Upper lobe of left lung (tissue), 6 donors: ENCODE results near the gene MARK4. TPM values are rescaled to one million over a fixed set of nuclear protein-coding genes. Genes with fewer than 3 reads are reported as not detected.
"Not testable (repeated sequence)": the region's sequence is repeated elsewhere in the genome, so short reads cannot be mapped to it uniquely, and the experiment has no call there.

Experiments
- ATAC-seq, 2 donors: fragments of 200-7000 bp; cut with Tn5 transposase; one replicate each; pipeline ENCODE4 v1.9.1; 2022; ENCODE audit warnings: mild to moderate bottlenecking in 2 of 2, moderate library complexity in 2 of 2; ENCODE audit not compliant: low FRiP score in 2 of 2
- DNase-seq, 2 donors: peaks; one replicate each; pipeline ENCODE4 v3.0.0-alpha.2; 2019 to 2020
- H3K27ac ChIP-seq, 4 donors: fragments of 200-600 bp; sonication (generic); one replicate each; pipeline ENCODE4 v1.5.1; 2016 to 2019
- H3K27me3 ChIP-seq, 4 donors: fragments of 200-600 bp; sonication (generic); one replicate each; pipeline ENCODE4 v1.5.1; 2017 to 2019
- H3K36me3 ChIP-seq, 4 donors: fragments of 200-600 bp; sonication (generic); one replicate each; pipeline ENCODE4 v1.5.1; 2016 to 2019
- H3K4me1 ChIP-seq, 4 donors: fragments of 200-600 bp; sonication (generic); one replicate each; pipeline ENCODE4 v1.5.1; 2018 to 2019
- H3K4me3 ChIP-seq, 4 donors: fragments of 200-600 bp; sonication (generic); one replicate each; pipeline ENCODE4 v1.5.1; 2017 to 2019; ENCODE audit warnings: mild to moderate bottlenecking in 2 of 4, moderate library complexity in 1 of 4
- H3K9me3 ChIP-seq, 4 donors: fragments of 200-600 bp; sonication (generic); one replicate each; pipeline ENCODE4 v1.5.1; 2018 to 2019
- EP300 ChIP-seq, 4 donors: sonication (generic); formaldehyde crosslinking; IDR thresholded peaks; one replicate each; pipeline ENCODE4 v1.5.1; 2017; ENCODE audit warnings: antibody characterized with exemption in 4 of 4, control low read depth in 2 of 4
- POLR2A ChIP-seq, 4 donors: fragments of 450-650 bp; IDR thresholded peaks; one replicate each; pipeline ENCODE4 v1.5.1; 2016 to 2017; ENCODE audit warnings: antibody characterized with exemption in 4 of 4, mild to moderate bottlenecking in 2 of 4
- POLR2AphosphoS5 ChIP-seq, 2 donors: sonication (generic); formaldehyde crosslinking; IDR thresholded peaks; one replicate each; pipeline ENCODE4 v1.5.1; 2017; ENCODE audit warnings: antibody characterized with exemption in 2 of 2
- WGBS, 2 donors: methylation state at CpG; one replicate each; pipeline ENCODE4 v1.1.5; 2017 to 2018; 5-methylcytosine and 5-hydroxymethylcytosine counted together
- total RNA-seq, 6 donors: library from RNA; depleted of rRNA in 4 of 6; stranded (reverse); fragments of >200 nt in 4 of 6; gene quantifications; one replicate each; pipeline versions ENCODE4 v1.1.0 to v1.2.1, GENCODE V29; 2016 to 2021
- TF ChIP-seq, protein P1 (sequence below), 6 experiments: fragments of 450-650 bp in 4 of 6; fragments of 200-600 bp in 2 of 6; sonication (generic) in 2 of 6; IDR thresholded peaks; one replicate each; pipeline ENCODE4 v1.5.1; 2016 to 2019; ENCODE audit warnings: antibody characterized with exemption in 6 of 6
- donor health status: DM: no; HTN: no; CAD: no; lungs with moderate emphysema.
- donor health status: DM: no; HTN: yes; CAD: no; lungs with severe emphysema.

Gene MARK4
- total RNA-seq, 6 donors from 2014 or later: 14.6 to 59.3 (median 35.6) TPM

DNA sequence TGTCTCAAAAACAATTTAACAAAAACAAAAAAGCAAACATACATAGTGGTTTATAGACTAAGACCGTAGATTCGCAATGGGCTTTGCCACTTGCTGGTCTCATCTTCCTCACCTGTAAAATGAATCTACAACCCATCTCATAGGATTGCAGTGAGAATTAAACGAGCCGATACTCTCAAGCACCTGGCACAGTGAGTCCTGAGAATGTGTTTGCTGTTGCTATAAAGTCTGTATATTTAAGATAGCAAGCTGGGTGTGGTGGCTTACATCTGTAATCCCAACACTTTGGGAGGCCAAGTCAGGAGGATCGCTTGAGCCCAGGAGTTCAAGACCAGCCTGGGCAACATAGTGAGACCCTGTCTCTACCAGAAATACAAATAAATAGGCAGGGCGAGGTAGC, 28.3 kb upstream of the MARK4 start:
- H3K27me3 ChIP-seq: peaks cover 0 to 5% (median 2%) of the 10 kb centered on the region in 4 donors
- no peaks in the 10 kb centered on the region for H3K9me3 ChIP-seq
- no peak for ATAC-seq
- TF ChIP-seq, protein P1, sequence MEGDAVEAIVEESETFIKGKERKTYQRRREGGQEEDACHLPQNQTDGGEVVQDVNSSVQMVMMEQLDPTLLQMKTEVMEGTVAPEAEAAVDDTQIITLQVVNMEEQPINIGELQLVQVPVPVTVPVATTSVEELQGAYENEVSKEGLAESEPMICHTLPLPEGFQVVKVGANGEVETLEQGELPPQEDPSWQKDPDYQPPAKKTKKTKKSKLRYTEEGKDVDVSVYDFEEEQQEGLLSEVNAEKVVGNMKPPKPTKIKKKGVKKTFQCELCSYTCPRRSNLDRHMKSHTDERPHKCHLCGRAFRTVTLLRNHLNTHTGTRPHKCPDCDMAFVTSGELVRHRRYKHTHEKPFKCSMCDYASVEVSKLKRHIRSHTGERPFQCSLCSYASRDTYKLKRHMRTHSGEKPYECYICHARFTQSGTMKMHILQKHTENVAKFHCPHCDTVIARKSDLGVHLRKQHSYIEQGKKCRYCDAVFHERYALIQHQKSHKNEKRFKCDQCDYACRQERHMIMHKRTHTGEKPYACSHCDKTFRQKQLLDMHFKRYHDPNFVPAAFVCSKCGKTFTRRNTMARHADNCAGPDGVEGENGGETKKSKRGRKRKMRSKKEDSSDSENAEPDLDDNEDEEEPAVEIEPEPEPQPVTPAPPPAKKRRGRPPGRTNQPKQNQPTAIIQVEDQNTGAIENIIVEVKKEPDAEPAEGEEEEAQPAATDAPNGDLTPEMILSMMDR (IDR thresholded peaks at IDR 0.05): no peak
- no peak for TF ChIP-seq POLR2A (IDR thresholded peaks at IDR 0.05)
- no peak for TF ChIP-seq POLR2AphosphoS5 (IDR thresholded peaks at IDR 0.05)
- no peak for TF ChIP-seq EP300 (IDR thresholded peaks at IDR 0.05)
- no peaks in the 10 kb centered on the region for H3K4me1 ChIP-seq
- DNase-seq: no peak
- H3K36me3 ChIP-seq: no peaks in the 10 kb centered on the region
- 89 to 93% methylated on average over 5 to 6 of the region's 6 CpGs for WGBS, 2 donors
- H3K4me3 ChIP-seq: no peak overlapping the region
- no peak overlapping the region for H3K27ac ChIP-seq

DNA sequence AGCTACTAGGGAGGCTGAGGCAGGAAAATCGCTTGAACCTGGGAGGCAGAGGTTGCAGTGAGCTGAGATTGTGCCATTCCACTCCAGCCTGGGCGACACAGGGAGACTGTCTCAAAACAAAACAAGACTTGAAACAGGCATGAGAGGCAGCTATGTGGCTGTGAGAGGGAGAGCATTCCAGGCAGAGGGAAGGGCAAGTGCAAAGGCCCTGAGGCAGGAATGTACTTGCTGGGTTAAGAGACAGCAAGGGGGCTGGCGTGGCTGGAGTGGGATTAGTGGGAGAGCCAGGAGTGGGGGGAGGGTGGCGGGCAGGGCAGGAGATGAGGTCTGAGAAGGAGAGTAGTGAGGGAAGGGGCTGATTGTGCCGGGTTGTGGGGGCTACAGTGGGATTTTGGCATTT, 27.2 kb upstream of the MARK4 start:
- no peak for TF ChIP-seq EP300 (IDR thresholded peaks at IDR 0.05)
- TF ChIP-seq, protein P1 (IDR thresholded peaks at IDR 0.05): no peak
- no peak for TF ChIP-seq POLR2A (IDR thresholded peaks at IDR 0.05)
- DNase-seq: no peak
- Histone ChIP-seq H3K4me3 (no peak overlapping the region), H3K27ac (no peak overlapping the region), H3K36me3 (no peaks in the 10 kb centered on the region), H3K4me1 (no peaks in the 10 kb centered on the region), H3K9me3 (no peaks in the 10 kb centered on the region), H3K27me3 (no peaks in the 10 kb centered on the region)
- ATAC-seq: no peak
- 85 to 97% methylated on average over 5 of the region's 5 CpGs for WGBS, 2 donors

DNA sequence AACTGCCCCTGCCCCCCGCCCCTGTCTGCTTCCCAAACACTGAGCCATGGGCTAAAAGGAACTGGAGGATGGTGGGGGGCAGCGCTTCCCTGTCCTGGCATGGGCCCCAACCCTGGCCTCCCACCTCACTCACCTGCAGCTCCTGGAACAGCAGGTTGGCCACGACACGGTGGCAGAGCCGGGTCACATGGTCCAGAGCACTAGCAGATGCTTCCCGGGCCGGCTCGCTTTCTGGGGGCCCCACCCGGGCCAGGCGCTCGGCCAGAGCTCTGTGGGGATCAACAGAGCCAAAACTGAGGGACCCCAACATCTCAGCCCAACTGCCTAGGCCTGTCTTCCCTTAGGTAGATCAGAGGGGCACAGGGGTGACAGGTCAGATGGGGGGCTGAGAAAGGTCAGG, 26.4 kb upstream of the MARK4 start:
- TF ChIP-seq POLR2AphosphoS5 (IDR thresholded peaks at IDR 0.05) (no peak), EP300 (IDR thresholded peaks at IDR 0.05) (no peak), POLR2A (IDR thresholded peaks at IDR 0.05) (no peak)
- TF ChIP-seq, protein P1 (IDR thresholded peaks at IDR 0.05): no peak
- Histone ChIP-seq H3K4me1 (no peaks in the 10 kb centered on the region), H3K9me3 (no peaks in the 10 kb centered on the region), H3K36me3 (no peaks in the 10 kb centered on the region), H3K27me3 (no peaks in the 10 kb centered on the region), H3K27ac (no peak overlapping the region), H3K4me3 (no peak overlapping the region)
- ATAC-seq (no peak), DNase-seq (peak in 1 of 2 donors; percentile 71)
- 58 to 85% methylated on average over 4 to 5 of the region's 11 CpGs for WGBS, 2 donors

DNA sequence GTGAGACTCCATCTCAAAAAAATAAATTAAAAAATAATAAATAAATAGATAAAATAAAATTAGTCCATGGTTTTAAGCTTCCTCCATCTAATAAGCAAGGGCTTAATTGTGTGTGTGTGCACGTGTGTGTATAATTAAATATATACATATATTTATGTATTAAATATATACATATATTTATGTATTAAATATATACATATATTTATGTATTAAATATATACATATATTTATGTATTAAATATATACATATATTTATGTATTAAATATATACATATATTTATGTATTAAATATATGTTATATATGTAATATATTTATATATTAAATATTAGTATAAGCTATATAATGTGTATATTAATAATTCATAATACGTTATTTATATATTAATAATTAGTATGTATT, 22.0 kb upstream of the MARK4 start:
- not testable (repeated sequence) for H3K27me3 ChIP-seq, H3K4me3 ChIP-seq, ATAC-seq, H3K9me3 ChIP-seq, H3K27ac ChIP-seq, H3K4me1 ChIP-seq, H3K36me3 ChIP-seq, DNase-seq
- 96 to 97% methylated on average over 2 of the region's 2 CpGs for WGBS, 2 donors

DNA sequence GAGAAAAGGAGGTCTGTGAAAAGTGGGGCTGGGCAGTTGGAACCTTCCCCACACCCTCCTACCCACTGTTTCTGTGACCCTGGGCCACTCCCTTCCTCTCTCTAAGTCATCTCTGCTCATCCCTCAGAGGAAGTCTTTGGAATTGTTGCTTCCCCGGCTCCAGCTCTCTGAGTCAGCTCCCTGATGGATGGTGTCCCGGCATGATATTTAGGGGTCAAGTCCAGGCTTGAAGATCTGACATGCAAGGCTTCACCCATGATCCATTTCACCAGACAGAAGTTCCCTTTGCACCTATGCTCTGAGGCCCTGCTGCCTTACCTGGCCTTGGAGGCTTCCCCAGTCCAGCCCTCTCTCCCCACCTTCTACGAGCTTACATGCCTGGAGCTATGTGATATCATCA, 19.2 kb upstream of the MARK4 start:
- Histone ChIP-seq H3K9me3 (no peaks in the 10 kb centered on the region), H3K27ac (no peak overlapping the region), H3K4me1 (peaks cover 9 to 12% (median 10%) of the 10 kb centered on the region in 4 donors), H3K27me3 (peaks cover 0 to 15% (median 0%) of the 10 kb centered on the region in 4 donors), H3K4me3 (no peak overlapping the region), H3K36me3 (no peaks in the 10 kb centered on the region)
- DNase-seq: no peak
- 72 to 75% methylated on average over 3 of the region's 3 CpGs for WGBS, 2 donors
- TF ChIP-seq POLR2A (IDR thresholded peaks at IDR 0.05) (no peak), EP300 (IDR thresholded peaks at IDR 0.05) (no peak), POLR2AphosphoS5 (IDR thresholded peaks at IDR 0.05) (no peak)
- TF ChIP-seq, protein P1 (IDR thresholded peaks at IDR 0.05): no peak
- ATAC-seq: no peak
